H1 (cell line): ENCODE data around the gene ZNF282. TPM values are rescaled to one million over a fixed set of nuclear protein-coding genes. Genes with fewer than 3 reads are reported as not detected.

ENCODE experiments used
- CTCF ChIA-PET: fragments of 300-600 bp; sonication (Branson Sonifier 250); formaldehyde crosslinking; loops from one replicate; lab custom pipeline; 2021; ENCODE audit not compliant: partially characterized antibody; lab: Charles Lee
- POLR2A ChIA-PET: fragments of 300-600 bp; sonication (Branson Sonifier 250); formaldehyde crosslinking; loops from one replicate; lab custom pipeline; 2021; ENCODE audit warnings: inconsistent platforms; ENCODE audit not compliant: partially characterized antibody; lab: Charles Lee
- DNase-seq, 2 experiments: peaks; one replicate each; pipeline versions ENCODE4 v3.0.0 to v3.0.0-alpha.2; 2010 to 2022; ENCODE audit warnings: low spot score in 2 of 2, low read depth in 1 of 2, mixed read lengths in 1 of 2
- FAIRE-seq: peaks from 2 replicates; lab custom pipeline; 2011; peaks lifted over from hg19 to GRCh38; lab: Jason Lieb, UNC
- H2AFZ ChIP-seq: 2 replicates; pipeline ENCODE4 v1.8.1; 2012; ENCODE audit warnings: low read length, inconsistent platforms
- H2AK5ac ChIP-seq: 2 replicates; pipeline ENCODE4 v1.6.1; 2013; ENCODE audit warnings: low read depth, low read length
- H2BK120ac ChIP-seq: replicated peaks from 2 replicates; pipeline ENCODE3; 2013; ENCODE audit warnings: low read depth, low read length, inconsistent platforms
- H2BK12ac ChIP-seq: 2 replicates; pipeline ENCODE4 v1.6.1; 2013; ENCODE audit warnings: low read depth, low read length
- H2BK15ac ChIP-seq: 2 replicates; pipeline ENCODE4 v1.6.1; 2013; ENCODE audit warnings: low read length
- H2BK20ac ChIP-seq: 2 replicates; pipeline ENCODE4 v1.6.1; 2013; ENCODE audit warnings: low read length
- H2BK5ac ChIP-seq: 2 replicates; pipeline ENCODE4 v1.6.1; 2013; ENCODE audit warnings: low read depth, low read length
- H3K14ac ChIP-seq: 2 replicates; pipeline ENCODE4 v1.6.1; 2013; ENCODE audit warnings: inconsistent platforms; ENCODE audit not compliant: insufficient read length
- H3K18ac ChIP-seq: 2 replicates; pipeline ENCODE4 v1.6.1; 2013; ENCODE audit warnings: low read length; ENCODE audit errors: extremely low read depth
- H3K23ac ChIP-seq: 2 replicates; pipeline ENCODE4 v1.6.1; 2013; ENCODE audit warnings: inconsistent platforms; ENCODE audit not compliant: insufficient read length
- H3K23me2 ChIP-seq: 2 replicates; pipeline ENCODE4 v1.6.1; 2013; ENCODE audit warnings: low read depth, low read length
- H3K27ac ChIP-seq: 2 replicates; pipeline ENCODE4 v1.6.1; 2011; ENCODE audit warnings: low read depth, low read length, inconsistent platforms
- H3K27me3 ChIP-seq, 4 experiments: replicated peaks in 1 of 4; 1 replicate in 1 of 4; 2 replicates in 3 of 4; pipeline versions ENCODE4 v1.6.1 to v1.8.1; 2011 to 2013; ENCODE audit warnings: low read length in 3 of 4, mild to moderate bottlenecking in 3 of 4, inconsistent platforms in 2 of 4, mixed read lengths in 2 of 4, moderate library complexity in 1 of 4; ENCODE audit not compliant: control insufficient read depth in 3 of 4, insufficient read depth in 3 of 4; ENCODE audit errors: extremely low read depth in 1 of 4
- H3K36me3 ChIP-seq, 4 experiments: 2 replicates each; pipeline versions ENCODE4 v1.6.1 to v1.8.1; 2011 to 2013; ENCODE audit warnings: mild to moderate bottlenecking in 4 of 4, low read length in 3 of 4, moderate library complexity in 2 of 4, control low read depth in 1 of 4, inconsistent platforms in 1 of 4; ENCODE audit not compliant: insufficient read depth in 4 of 4, control insufficient read depth in 2 of 4
- H3K4ac ChIP-seq: replicated peaks from 2 replicates; pipeline ENCODE3; 2013; ENCODE audit warnings: low read length, low read depth, mixed read lengths, inconsistent platforms; ENCODE audit not compliant: insufficient read length
- H3K4me1 ChIP-seq, 4 experiments: replicated peaks in 1 of 4; 1 replicate in 1 of 4; 2 replicates in 3 of 4; pipeline versions ENCODE4 v1.6.1 to v1.8.1; 2011 to 2013; ENCODE audit warnings: low read length in 3 of 4, inconsistent platforms in 2 of 4, mixed read lengths in 1 of 4; ENCODE audit not compliant: insufficient read depth in 4 of 4, control insufficient read depth in 3 of 4
- H3K4me2 ChIP-seq, 2 experiments: 2 replicates each; pipeline versions ENCODE4 v1.6.1 to v1.8.1; 2011 to 2013; ENCODE audit warnings: low read depth in 2 of 2, low read length in 2 of 2, control low read depth in 1 of 2, inconsistent platforms in 1 of 2, mild to moderate bottlenecking in 1 of 2; ENCODE audit not compliant: insufficient read depth in 1 of 2
- H3K4me3 ChIP-seq, 4 experiments: fragments of 200-600, 300-600 bp in 1 of 4; sonication (generic), shearing (Covaris generic), sonication (Bioruptor Twin) in 1 of 4; 2 replicates each; pipeline versions ENCODE4 v1.5.1 to v1.8.1; 2011 to 2016; ENCODE audit warnings: low read length in 4 of 4, low read depth in 3 of 4, control low read depth in 2 of 4, inconsistent platforms in 2 of 4, mild to moderate bottlenecking in 2 of 4, mixed read lengths in 1 of 4, moderate library complexity in 1 of 4; ENCODE audit not compliant: insufficient read depth in 2 of 4; ENCODE audit errors: extremely low read depth in 1 of 4
- H3K56ac ChIP-seq: replicated peaks from 2 replicates; pipeline ENCODE3; 2013; ENCODE audit warnings: low read depth, mild to moderate bottlenecking, mixed read lengths, low read length, inconsistent platforms; ENCODE audit not compliant: insufficient read length
- H3K79me1 ChIP-seq: 2 replicates; pipeline ENCODE4 v1.6.1; 2013; ENCODE audit warnings: low read depth, low read length, control low read depth
- H3K79me2 ChIP-seq, 2 experiments: 2 replicates each; pipeline versions ENCODE4 v1.6.1 to v1.8.1; 2012 to 2013; ENCODE audit warnings: low read length in 2 of 2, mild to moderate bottlenecking in 2 of 2, inconsistent platforms in 1 of 2; ENCODE audit not compliant: insufficient read depth in 2 of 2, control insufficient read depth in 1 of 2
- H3K9ac ChIP-seq, 4 experiments: replicated peaks in 1 of 4; 1 replicate in 1 of 4; 2 replicates in 3 of 4; pipeline versions ENCODE4 v1.6.1 to v1.8.1; 2011 to 2013; ENCODE audit warnings: low read depth in 3 of 4, low read length in 3 of 4, control low read depth in 2 of 4, mild to moderate bottlenecking in 2 of 4, moderate library complexity in 2 of 4, inconsistent platforms in 1 of 4; ENCODE audit errors: extremely low read depth in 1 of 4
- H3K9me3 ChIP-seq, 2 experiments: 2 replicates each; pipeline versions ENCODE4 v1.6.1 to v1.8.1; 2012 to 2013; ENCODE audit warnings: mild to moderate bottlenecking in 2 of 2, moderate library complexity in 2 of 2, control low read depth in 1 of 2, inconsistent platforms in 1 of 2, low read depth in 1 of 2, low read length in 1 of 2, mixed read lengths in 1 of 2; ENCODE audit not compliant: insufficient read depth in 2 of 2
- H4K20me1 ChIP-seq, 2 experiments: replicated peaks in 1 of 2; 2 replicates each; pipeline versions ENCODE3 to v1.8.1; 2011 to 2013; ENCODE audit warnings: inconsistent platforms in 2 of 2, low read length in 2 of 2, mild to moderate bottlenecking in 1 of 2; ENCODE audit not compliant: insufficient read depth in 2 of 2, control insufficient read depth in 1 of 2
- H4K5ac ChIP-seq: 2 replicates; pipeline ENCODE4 v1.6.1; 2013; ENCODE audit warnings: low read length, low read depth, mixed read lengths, inconsistent platforms; ENCODE audit not compliant: insufficient read length
- H4K8ac ChIP-seq: 2 replicates; pipeline ENCODE4 v1.8.0; 2013; ENCODE audit warnings: mild to moderate bottlenecking, moderate library complexity, low read length, inconsistent platforms; ENCODE audit not compliant: insufficient read depth; ENCODE audit errors: extremely low read depth
- H4K91ac ChIP-seq: replicated peaks from 2 replicates; pipeline ENCODE3; 2013; ENCODE audit warnings: low read length, mixed read lengths, inconsistent platforms; ENCODE audit not compliant: insufficient read length
- SP1 ChIP-seq: IDR thresholded peaks from 2 replicates; pipeline ENCODE4 v1.6.1; 2011; ENCODE audit warnings: low read depth, low read length
- SP4 ChIP-seq: IDR thresholded peaks from 2 replicates; pipeline ENCODE4 v1.6.1; 2012; ENCODE audit warnings: low read length, inconsistent platforms
- WGBS, 2 experiments: shearing (Covaris generic) in 1 of 2; methylation state at CpG; one replicate each; pipeline versions ENCODE4 v1.1.6 to v1.1.7; 2013 to 2015; ENCODE audit warnings: low lambda C conversion rate in 2 of 2, mixed read lengths in 2 of 2, inconsistent platforms in 1 of 2, low coverage in 1 of 2, missing lambda C conversion rate in 1 of 2; ENCODE audit not compliant: insufficient replicate concordance in 2 of 2, insufficient coverage in 1 of 2, insufficient read length in 1 of 2; ENCODE audit errors: extremely low coverage in 1 of 2, missing lambda C conversion rate in 1 of 2; 5-methylcytosine and 5-hydroxymethylcytosine counted together
- polyA plus RNA-seq, 7 experiments: library from polyadenylated mRNA; depleted of rRNA in 3 of 7; stranded (reverse) in 5 of 7; unstranded in 2 of 7; fragments of >200 nt in 5 of 7; fragments of 200-250 nt in 2 of 7; gene quantifications; 1 replicate in 5 of 7; 2 replicates in 1 of 7; 4 replicates in 1 of 7; pipeline versions ENCODE4 v1.2.1 to v1.2.3, GENCODE V29; 2011 to 2013; ENCODE audit warnings: missing spikeins in 2 of 7, mixed read lengths in 2 of 7
- total RNA-seq: library from RNA; stranded (reverse); fragmentation: NEBNext Ultra II Directional; extraction: Animal tissue kit (Norgen Biotek cat#: 25700); gene quantifications from 2 replicates; pipeline ENCODE4 v1.2.1, GENCODE V29; 2021

Gene ZNF282
- total and polyA plus RNA-seq, 2 of the 8 experiments (the other 6 are each of a cell fraction or from before 2014, with no cell fraction given), result 16.9 to 36.3 TPM

- Histone ChIP-seq H3K9ac (no peak overlapping the region), H3K27ac (no peak overlapping the region), H2BK15ac (no peak overlapping the region), H4K91ac (no peak overlapping the region), H3K4me1 (no peaks in the 10 kb centered on the region; a peak in 1 of 7 replicates), H3K23me2 (0 out of 2 replicates have a peak, but pooled peaks cover 4% of the 10 kb centered on the region), H3K4me2 (no peak overlapping the region), H3K4me3 (no peak overlapping the region), H3K27me3 (no peaks in the 10 kb centered on the region), H4K5ac (no peak overlapping the region), H3K56ac (no peak overlapping the region), H2BK12ac (no peak overlapping the region), H3K79me1 (peaks cover 2% of the 10 kb centered on the region; the same call in 1 of the 2 replicates), H3K14ac (no peak overlapping the region), H3K9me3 (no peaks in the 10 kb centered on the region), H2BK120ac (no peak overlapping the region), H3K23ac (no peak overlapping the region), H3K4ac (no peak overlapping the region), H4K20me1 (peaks cover 0 to 10% of the 10 kb centered on the region in 2 experiments), H2AK5ac (no peak overlapping the region), H2AFZ (no peak overlapping the region), H3K79me2 (no peaks in the 10 kb centered on the region), H2BK5ac (no peak overlapping the region), H2BK20ac (no peak overlapping the region), H3K18ac (no peak overlapping the region), H3K36me3 (peaks cover 0 to 25% (median 6%) of the 10 kb centered on the region in 4 experiments; a peak in 6 of 8 replicates), H4K8ac (no peak overlapping the region)
- CTCF ChIA-PET, result interaction anchor here (0.9 to 1.1 kb wide), 2 partner anchors 22 to 93 kb away, joined by 3 read pairs; no protein-coding TSS in a partner anchor
- WGBS, 2 experiments, result 99% methylated on average over 19 of the region's 19 CpGs; no CpG with 5 or more reads in 1 of the 2 experiments
- DNase-seq, result no peak
- no peak for FAIRE-seq
- POLR2A ChIA-PET, result no interaction called here
- TF ChIP-seq SP4 (no peak), SP1 (no peak)
Measured at GRCh38 chr7:149225106-149225505, 29.8 kb downstream of the ZNF282 start.
